ENCODE measurements around the gene UQCR10.

Gene UQCR10

GRCh38 chr22:29765905-29766631 is 1.1 kb upstream of the UQCR10 start:
- DNase-seq: no peak

DNA sequence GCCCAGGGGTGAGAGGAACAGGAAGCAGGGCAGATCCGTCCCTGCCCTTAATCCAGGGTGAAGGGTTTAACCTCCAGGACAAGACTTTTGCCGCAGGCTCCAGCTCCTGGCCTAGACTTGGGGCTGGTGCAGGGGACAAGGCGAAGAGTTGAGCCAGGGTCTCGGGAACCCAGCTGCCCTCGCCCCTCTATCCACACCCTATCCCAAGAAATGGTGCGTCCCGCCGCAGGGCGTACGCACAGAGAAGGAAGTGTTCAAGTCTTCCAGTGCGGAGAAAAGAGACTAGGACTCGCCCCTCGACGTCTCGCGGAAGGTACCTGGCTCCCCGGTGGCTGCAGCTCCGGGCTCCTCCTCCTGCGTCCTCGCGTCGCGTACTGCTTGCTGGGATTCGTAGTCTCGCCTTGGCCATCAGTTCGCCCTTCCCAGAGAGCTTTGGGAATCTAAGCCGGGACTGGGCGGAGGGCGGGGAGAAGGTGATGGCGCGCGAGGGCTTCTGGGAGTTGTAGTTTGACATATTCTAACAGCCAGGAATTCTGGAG is 468 bp upstream of the UQCR10 start, which contains the start of gene ZMAT5:
TSS of gene ZMAT5 (minus strand) at position 376 of the 539 bp plus-strand sequence. CDS start 18,463 bp downstream, outside the sequence.
- DNase-seq: peak; percentile 97

DNA sequence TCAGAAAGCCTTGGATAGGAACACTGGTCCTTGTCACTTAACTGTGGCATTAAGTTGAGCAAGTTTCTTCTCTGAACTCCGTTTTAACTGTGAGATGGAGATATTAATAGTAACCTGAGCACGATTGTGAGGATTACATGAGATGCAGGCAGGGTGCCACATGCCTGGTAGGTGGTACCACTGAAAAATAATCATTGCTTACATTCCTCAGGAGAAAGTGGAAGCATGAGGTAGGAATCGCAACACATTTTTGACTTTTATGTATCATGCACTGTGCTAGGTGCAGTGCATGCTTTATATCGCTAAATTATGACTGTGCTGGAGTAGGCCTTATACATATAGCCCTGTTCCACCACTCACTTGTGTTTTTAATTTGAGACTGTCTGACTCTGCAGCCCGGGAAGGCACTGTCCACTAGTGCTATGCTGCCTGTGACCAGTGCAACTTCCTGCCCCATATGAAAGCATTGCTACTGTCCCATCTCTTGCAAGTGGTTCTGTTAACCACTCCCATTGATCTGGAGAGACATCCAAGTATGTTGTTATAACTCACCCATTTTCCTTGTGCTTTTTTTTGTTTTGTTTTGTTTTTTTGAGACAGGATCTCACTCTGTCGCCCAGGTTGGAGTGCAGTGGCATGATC is 1.0 kb downstream of the UQCR10 start:
- no peak for DNase-seq

- DNase-seq: no peak
Observed at GRCh38 chr22:29769723-29770321, 2.7 kb downstream of the UQCR10 start.

GRCh38 chr22:29772170-29772641 is 5.0 kb downstream of the UQCR10 start:
- DNase-seq: peak; percentile 58

- peak; percentile 56 for DNase-seq
Observed at GRCh38 chr22:29773233-29773632, 6.1 kb downstream of the UQCR10 start.

GRCh38 chr22:29780220-29780619 is 13.1 kb downstream of the UQCR10 start:
- DNase-seq: no peak

DNA sequence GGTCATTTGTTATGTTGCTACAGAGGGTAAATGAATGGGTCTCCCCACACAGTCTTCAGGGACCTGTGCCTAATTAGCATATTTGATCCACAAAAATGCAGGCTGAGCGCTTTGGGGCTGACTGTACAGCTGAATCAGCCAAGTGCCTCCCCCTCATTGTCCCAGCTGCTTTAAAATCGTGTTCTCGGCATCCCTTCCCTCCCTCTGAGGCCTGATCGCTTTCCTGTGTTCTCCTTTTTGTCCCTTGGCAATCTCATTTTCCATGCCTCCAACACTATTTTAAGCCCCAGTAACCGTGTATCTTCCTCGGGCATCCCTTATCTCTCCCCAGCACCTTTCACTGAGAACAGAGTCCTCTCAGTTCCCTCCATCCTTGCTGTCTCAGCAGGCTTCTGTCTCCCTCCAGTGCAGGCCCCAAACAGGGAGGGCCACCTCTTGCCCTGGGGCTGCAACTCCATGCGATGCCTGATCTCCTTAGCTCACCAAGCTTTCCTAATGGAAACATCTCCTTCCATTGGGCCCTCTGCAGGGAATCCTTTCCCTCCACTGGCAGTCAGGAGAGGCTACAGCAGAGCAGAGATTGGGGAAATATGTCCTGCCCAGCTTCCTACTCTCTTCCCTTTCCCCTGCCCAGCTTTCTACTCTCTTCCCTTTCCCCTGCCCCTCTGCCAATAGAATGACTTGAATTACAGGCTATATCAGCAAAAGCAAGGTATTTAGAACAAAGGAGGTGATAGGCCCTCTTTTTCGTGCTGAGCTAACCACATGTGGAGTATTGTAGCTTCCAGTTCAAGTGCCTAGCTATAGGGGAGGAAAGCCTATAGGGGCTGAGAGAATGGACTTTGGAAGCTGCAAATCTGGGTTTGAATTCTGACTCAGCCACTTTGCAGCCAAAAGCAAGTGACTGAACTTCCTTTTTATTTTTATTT is 13.8 kb downstream of the UQCR10 start:
- peak; percentile 95 for DNase-seq

GRCh38 chr22:29782061-29782845 is 15.1 kb downstream of the UQCR10 start:
- DNase-seq: no peak

GRCh38 chr22:29784451-29785361 is 17.5 kb downstream of the UQCR10 start:
- DNase-seq: no peak

- DNase-seq: no peak
Observed at GRCh38 chr22:29786031-29786430, 18.9 kb downstream of the UQCR10 start.

DNA sequence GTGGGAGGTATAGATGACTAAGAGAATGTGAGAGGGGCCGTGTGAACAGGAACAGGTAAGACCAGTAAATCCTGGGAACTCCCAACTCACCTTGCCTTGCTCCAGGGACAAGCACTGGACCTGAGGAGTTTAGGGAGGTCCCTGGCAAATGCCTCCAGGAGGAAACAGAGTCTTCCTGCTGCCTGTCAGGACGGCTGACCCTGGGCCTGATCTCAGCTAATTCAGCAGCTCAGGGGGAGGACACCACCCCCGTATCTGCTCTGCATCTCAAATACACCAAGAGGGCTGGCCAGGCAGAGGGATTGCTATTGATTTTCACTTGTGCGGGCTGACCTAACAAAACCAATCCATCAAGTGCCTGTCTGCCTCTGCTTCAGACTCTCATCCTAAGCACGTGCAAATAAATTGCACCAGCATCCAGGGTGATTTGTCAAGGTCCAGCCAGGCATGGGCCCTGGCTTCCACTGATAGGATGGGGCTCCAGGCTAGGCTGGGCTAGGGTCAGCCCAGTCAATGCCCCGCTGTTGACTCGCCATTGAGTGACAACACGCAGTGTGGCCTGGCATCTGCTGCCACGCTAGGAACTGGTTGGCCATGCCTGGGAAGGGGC is 20.3 kb downstream of the UQCR10 start:
- no peak for DNase-seq

GRCh38 chr22:29788339-29789279 is 21.4 kb downstream of the UQCR10 start:
- DNase-seq: no peak

GRCh38 chr22:29790061-29790460 is 22.9 kb downstream of the UQCR10 start:
- DNase-seq: no peak

DNA sequence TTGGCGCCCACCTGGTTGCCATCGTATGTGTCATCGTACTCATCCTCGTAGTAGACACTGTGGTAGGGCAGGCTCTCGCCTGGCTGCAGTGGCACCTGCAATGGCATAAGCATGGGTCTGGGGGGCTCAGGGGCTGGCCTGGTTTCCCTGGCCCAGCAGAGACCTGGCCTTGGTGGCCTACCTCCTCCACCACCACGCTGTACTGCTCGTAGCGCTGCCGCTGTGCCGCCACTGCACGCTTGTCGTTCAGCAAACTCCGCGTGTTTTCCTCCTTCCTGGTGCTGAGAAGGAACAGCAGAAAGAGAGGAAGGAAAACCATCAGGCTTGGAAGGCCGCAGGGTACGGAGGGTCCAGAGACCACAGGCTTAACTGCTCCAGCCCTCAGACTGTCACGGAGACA is 26.2 kb downstream of the UQCR10 start:
- DNase-seq: no peak

DNA sequence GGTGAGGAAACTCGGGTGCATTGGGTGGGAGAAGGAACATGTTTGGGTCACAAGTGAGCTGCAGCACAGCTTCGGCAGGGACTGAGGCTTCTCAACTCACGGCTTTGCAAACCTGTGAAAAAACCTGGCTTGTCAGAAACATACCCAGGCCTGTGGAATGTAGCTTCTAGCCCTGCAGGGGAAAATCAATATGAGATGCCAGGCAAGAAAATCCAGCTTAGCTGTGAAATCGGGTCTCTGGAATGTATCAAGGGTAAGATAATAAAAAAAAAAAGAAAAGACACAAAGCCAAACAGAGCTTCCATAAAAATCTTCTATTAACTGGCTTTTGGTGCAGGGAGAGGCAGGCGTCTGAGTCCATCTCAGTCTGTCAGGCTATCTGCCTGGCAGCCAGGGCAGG is 28.5 kb downstream of the UQCR10 start:
- no peak for DNase-seq

DNA sequence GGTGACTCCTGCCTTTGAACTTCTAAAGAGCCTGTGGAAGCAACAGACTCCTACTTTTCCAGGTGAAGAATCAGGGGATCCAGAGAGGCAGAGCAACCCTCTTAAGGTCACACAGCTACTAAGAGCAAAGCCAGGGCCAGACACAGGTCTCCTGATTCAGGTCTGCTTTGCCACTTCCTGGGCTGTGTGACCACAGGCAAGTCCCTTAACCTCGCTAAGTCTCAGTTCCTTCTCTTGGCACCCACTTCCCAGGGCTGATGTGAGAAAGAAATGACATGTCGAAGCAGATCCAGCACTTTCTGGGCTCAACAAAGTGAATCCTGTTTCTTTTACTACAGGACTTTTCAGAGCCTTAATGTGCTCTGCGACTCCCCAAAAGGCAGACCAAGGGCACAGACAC is 30.2 kb downstream of the UQCR10 start:
- DNase-seq: no peak

DNA sequence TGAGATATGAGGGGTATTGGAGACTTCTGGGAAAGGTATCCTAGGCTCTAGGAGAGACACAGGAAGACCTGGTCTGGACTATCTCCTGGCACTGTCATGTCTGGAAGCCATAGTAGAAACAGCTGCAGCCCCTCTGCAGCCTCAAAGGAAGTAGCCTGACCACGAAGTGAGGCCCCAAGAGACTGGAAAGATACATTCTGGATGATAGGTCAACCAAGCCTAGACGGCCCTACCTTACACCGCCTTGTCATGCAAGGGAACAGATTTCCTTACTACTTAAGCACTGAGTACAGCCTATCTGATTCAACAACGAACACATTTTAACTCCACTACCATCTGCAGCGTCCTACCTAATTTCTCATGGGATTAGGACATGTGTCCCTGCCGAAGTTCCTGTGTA is 31.1 kb downstream of the UQCR10 start:
- DNase-seq: peak; percentile 18

DNA sequence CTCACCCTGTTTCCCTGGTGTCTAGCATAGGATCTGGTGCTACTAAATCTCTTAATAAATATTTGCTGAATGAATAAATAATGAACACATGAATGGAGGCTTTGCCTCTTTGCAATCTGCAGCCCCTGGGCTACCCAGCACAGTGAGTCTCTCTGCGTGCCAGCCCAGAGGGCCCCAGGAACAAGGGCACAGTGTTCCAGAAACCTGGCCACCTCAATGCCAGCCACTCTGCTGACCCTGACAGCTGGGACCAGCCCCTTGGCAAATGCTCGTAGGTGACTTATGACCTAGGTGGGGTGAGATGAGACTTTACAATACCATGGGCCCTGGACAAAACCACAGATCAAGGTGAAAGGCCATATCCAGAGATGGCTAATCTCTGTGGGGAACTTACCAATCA is 31.6 kb downstream of the UQCR10 start:
- no peak for DNase-seq
